Ishikawa (cell line): ENCODE data around the gene CACNA1D.

ENCODE experiments used
- CEBPB ChIP-seq: IDR thresholded peaks from 2 replicates; pipeline ENCODE4 v1.6.1; 2012
- CREB1 ChIP-seq: IDR thresholded peaks from 2 replicates; pipeline ENCODE4 v1.6.1; 2012; ENCODE audit warnings: low read depth
- EGR1 ChIP-seq: IDR thresholded peaks from 2 replicates; pipeline ENCODE4 v1.6.1; 2012
- EP300 ChIP-seq: IDR thresholded peaks from 2 replicates; pipeline ENCODE4 v1.6.1; 2012; ENCODE audit warnings: borderline replicate concordance
- FOXM1 ChIP-seq: IDR thresholded peaks from 2 replicates; pipeline ENCODE4 v1.6.1; 2012; ENCODE audit warnings: low read depth, borderline replicate concordance
- NFIC ChIP-seq: IDR thresholded peaks from 2 replicates; pipeline ENCODE4 v1.6.1; 2012
- RAD21 ChIP-seq: IDR thresholded peaks from 2 replicates; pipeline ENCODE4 v1.6.1; 2012; ENCODE audit warnings: low read depth
- REST ChIP-seq: IDR thresholded peaks from 2 replicates; pipeline ENCODE4 v1.6.1; 2012; ENCODE audit warnings: low read depth, mild to moderate bottlenecking
- TAF1 ChIP-seq: IDR thresholded peaks from 2 replicates; pipeline ENCODE4 v1.6.1; 2012; ENCODE audit warnings: low read depth, mild to moderate bottlenecking
- TCF12 ChIP-seq: IDR thresholded peaks from 2 replicates; pipeline ENCODE4 v1.6.1; 2012; ENCODE audit warnings: low read depth
- TEAD4 ChIP-seq: IDR thresholded peaks from 2 replicates; pipeline ENCODE4 v1.6.1; 2012
- USF1 ChIP-seq: IDR thresholded peaks from 2 replicates; pipeline ENCODE4 v1.6.1; 2012
- YY1 ChIP-seq: IDR thresholded peaks from 2 replicates; pipeline ENCODE4 v1.6.1; 2012; ENCODE audit warnings: low read depth
- ZBTB7A ChIP-seq: IDR thresholded peaks from 2 replicates; pipeline ENCODE4 v1.6.1; 2012; ENCODE audit warnings: low read depth
- TF ChIP-seq, protein P1 (sequence below): IDR thresholded peaks from 2 replicates; pipeline ENCODE4 v1.6.1; 2012

CACNA1D gene

DNA sequence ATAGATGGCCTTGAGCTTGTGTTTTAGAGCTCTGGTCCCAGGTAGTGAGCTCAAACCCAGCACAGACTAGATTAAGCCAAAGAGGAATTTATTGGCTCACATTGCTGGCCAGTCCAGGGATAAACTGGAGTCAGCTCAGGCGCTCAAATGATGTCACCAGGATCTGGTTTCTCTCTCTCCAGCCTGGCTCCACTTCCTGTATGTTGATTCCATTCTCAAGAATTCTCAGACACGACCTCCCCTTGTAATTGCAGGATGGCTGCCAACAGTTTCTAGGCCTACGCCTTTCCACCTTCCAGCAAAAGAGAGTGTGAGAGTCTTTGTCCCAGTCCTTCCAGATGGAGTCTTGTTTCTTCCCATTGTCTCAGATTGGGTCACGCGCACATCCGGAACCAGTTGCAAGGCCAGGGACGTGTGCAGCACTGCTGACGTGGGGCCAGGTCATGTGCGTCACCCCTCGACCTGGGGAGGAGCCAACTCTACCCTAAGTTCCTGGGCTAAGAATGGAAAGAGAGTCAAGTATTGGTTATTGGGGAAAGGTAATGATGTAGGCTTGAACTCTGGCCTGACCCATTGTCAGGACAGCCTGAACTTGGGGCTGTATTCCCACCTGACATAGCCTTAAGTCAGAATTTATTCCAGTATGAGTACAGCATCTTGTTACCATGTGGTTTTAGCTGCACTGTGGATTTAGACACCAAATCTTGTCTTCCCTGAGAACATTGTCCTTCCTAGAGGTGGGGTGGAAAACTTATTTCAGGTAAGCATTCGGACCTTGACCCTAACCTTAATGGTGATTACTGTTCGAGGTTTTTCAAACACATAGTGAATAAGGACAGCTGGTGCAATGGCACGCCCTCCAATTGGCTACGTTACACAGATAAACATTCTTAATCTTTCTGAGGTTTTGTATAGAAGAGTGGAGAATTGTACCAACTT is 31.6 kb downstream of the CACNA1D start:
- TF ChIP-seq TEAD4 (no peak), USF1 (no peak), REST (no peak)

- TF ChIP-seq EP300 (no peak), CEBPB (no peak), REST (no peak), ZBTB7A (no peak), TEAD4 (no peak), TCF12 (no peak), USF1 (no peak), FOXM1 (no peak), YY1 (no peak), CREB1 (no peak), EGR1 (no peak), RAD21 (no peak), NFIC (no peak), TAF1 (no peak)
- TF ChIP-seq, protein P1, sequence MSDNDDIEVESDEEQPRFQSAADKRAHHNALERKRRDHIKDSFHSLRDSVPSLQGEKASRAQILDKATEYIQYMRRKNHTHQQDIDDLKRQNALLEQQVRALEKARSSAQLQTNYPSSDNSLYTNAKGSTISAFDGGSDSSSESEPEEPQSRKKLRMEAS = no peak
These were observed 32.3 kb downstream of the CACNA1D start for GRCh38 chr3:53526704-53527055.

GRCh38 chr3:53530205-53530604 is 35.8 kb downstream of the CACNA1D start:
- TF ChIP-seq REST (no peak), ZBTB7A (no peak), USF1 (no peak), TCF12 (no peak), YY1 (no peak), FOXM1 (no peak), EP300 (no peak), CEBPB (no peak), RAD21 (no peak), EGR1 (no peak), TEAD4 (no peak), CREB1 (no peak), TAF1 (no peak), NFIC (no peak)
- TF ChIP-seq, protein P1 = no peak

- TF ChIP-seq TEAD4 = no peak
- TF ChIP-seq NFIC = no peak
- peak; percentile 22; the same call in 1 of the 2 replicates for TF ChIP-seq RAD21
- no peak for TF ChIP-seq USF1
- no peak for TF ChIP-seq TAF1
- no peak for TF ChIP-seq EP300
- no peak for TF ChIP-seq YY1
These were observed 37.3 kb downstream of the CACNA1D start for GRCh38 chr3:53531749-53532148.
